ENCODE data around the gene IGF1R. TPM values are rescaled to one million over a fixed set of nuclear protein-coding genes. Genes with fewer than 3 reads are reported as not detected.

The IGF1R gene
- total and polyA plus RNA-seq, 8 donors: 8.1 to 50.3 (median 36.0) TPM

DNA sequence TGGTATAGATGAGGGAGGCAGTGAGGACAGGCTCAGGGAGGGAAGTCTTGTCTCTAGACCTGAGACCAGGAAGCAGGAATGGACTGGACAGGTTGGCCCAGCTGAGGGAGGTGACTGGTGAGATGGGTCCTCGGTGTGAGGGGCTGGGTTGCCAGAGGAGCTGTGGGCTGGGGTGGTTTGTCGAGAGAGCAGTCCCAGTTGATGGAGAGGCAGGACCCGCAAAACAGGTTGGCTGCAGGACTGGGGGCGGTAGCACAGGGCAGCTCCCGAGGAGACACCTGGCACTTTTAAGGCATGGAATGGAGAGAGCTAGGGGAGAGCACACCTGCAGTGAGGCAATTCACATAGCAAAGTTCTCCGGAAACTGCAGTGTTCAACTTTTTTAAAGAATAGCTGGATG, 14.7 kb downstream of the IGF1R start:
- H3K27ac ChIP-seq: no peak overlapping the region
- 61 to 69% methylated on average over 6 of the region's 6 CpGs for WGBS, 2 donors
- H3K4me1 ChIP-seq: peaks cover 0 to 12% (median 8%) of the 10 kb centered on the region in 3 donors
- no peak overlapping the region for H3K4me3 ChIP-seq
- DNase-seq: peak in 1 of 6 donors; percentile 54
- intact Hi-C loops (cut with DNase I): loop anchor here in 1 of 3 donors (10.0 kb wide), 1 partner anchor 112 kb away; no protein-coding TSS in a partner anchor
- no peak for ATAC-seq
- H3K27me3 ChIP-seq: no peaks in the 10 kb centered on the region
- H3K9me3 ChIP-seq: no peaks in the 10 kb centered on the region
- TF ChIP-seq, protein P1, sequence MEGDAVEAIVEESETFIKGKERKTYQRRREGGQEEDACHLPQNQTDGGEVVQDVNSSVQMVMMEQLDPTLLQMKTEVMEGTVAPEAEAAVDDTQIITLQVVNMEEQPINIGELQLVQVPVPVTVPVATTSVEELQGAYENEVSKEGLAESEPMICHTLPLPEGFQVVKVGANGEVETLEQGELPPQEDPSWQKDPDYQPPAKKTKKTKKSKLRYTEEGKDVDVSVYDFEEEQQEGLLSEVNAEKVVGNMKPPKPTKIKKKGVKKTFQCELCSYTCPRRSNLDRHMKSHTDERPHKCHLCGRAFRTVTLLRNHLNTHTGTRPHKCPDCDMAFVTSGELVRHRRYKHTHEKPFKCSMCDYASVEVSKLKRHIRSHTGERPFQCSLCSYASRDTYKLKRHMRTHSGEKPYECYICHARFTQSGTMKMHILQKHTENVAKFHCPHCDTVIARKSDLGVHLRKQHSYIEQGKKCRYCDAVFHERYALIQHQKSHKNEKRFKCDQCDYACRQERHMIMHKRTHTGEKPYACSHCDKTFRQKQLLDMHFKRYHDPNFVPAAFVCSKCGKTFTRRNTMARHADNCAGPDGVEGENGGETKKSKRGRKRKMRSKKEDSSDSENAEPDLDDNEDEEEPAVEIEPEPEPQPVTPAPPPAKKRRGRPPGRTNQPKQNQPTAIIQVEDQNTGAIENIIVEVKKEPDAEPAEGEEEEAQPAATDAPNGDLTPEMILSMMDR (IDR thresholded peaks at IDR 0.05): no peak
- no peak for FAIRE-seq
- no peaks in the 10 kb centered on the region for H3K36me3 ChIP-seq

DNA sequence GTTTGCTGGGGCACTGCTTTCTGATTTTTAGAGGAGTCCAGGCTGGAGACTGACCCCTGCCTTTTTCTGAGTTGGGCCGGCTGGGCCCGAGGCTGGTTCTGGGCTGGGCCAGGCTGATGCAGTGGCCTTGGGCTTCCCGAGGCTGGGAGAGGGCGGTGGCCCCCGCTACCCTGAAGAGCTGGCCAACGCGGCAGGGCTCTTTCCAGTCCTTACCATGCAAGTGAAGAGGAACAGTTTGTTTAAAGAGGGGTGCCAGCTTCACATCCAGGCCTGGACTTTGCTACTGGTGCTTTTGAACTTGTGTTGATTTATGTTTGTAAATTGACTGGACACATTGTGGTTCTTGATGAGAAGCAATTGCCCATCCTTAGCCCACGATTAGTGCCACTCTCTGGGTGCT, 15.3 kb downstream of the IGF1R start:
- Histone ChIP-seq H3K27me3 (no peaks in the 10 kb centered on the region), H3K4me3 (no peak overlapping the region), H3K27ac (no peak overlapping the region), H3K36me3 (no peaks in the 10 kb centered on the region), H3K9me3 (no peaks in the 10 kb centered on the region), H3K4me1 (peaks cover under 1 to 15% (median 10%) of the 10 kb centered on the region in 3 donors)
- ATAC-seq: peak in 1 of 4 donors; percentile 29
- TF ChIP-seq, protein P1 (IDR thresholded peaks at IDR 0.05): no peak
- WGBS, 2 donors: 45 to 47% methylated on average over 8 of the region's 8 CpGs
- no peak for FAIRE-seq
- intact Hi-C loops (cut with DNase I): loop anchor here in 1 of 3 donors (10.0 kb wide), 1 partner anchor 111 kb away; no protein-coding TSS in a partner anchor
- no peak for DNase-seq

DNA sequence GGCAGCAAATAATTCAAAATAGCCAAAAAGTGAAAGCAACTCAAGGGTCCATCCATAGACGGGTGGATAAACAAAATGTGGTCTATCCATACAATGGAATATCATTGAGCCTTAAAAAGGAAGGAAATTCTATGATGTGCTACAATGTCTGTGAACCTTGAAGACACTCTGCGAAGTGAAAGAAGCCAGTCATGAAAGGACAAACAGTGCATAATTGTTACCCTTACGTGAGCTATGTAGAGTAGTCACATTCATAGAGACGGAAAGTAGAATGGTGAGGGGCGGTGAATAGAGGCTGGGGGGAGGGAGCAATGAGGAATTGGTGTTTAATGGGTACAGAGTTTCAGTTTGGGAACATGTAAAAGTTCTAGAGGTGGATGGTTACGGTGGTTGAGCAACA, 18.1 kb downstream of the IGF1R start:
- Histone ChIP-seq H3K27me3 (no peaks in the 10 kb centered on the region), H3K36me3 (no peaks in the 10 kb centered on the region), H3K4me3 (no peak overlapping the region), H3K4me1 (peaks cover 18 to 20% (median 18%) of the 10 kb centered on the region in 3 donors), H3K9me3 (no peaks in the 10 kb centered on the region), H3K27ac (no peak overlapping the region)
- no peak for DNase-seq
- WGBS, 2 donors: 96 to 97% methylated on average over 6 of the region's 6 CpGs
- ATAC-seq: no peak
- intact Hi-C loops (cut with DNase I): loop anchor here in 1 of 3 donors (10.0 kb wide), 1 partner anchor 108 kb away; no protein-coding TSS in a partner anchor
- FAIRE-seq: no peak
- TF ChIP-seq, protein P1 (IDR thresholded peaks at IDR 0.05): no peak

DNA sequence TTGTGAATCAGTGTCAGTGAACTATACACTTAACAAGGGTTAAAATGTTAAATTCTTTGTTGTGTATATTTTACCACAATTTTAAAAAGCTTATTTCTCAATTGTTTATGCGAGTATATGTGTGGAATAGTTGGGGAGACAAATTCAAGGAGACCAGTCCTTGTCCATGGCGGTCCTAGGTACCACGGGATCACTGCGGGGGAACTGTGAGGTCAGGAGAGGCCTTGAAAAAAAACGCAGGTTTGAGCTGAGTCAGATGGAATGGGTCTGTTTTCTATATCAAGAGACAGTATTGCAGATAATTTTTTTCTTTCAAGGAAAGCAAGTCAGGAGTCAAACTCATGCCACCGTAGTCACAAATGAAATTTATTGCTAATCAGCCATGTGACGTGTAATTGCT, 18.5 kb downstream of the IGF1R start:
- no peaks in the 10 kb centered on the region for H3K27me3 ChIP-seq
- no peaks in the 10 kb centered on the region for H3K36me3 ChIP-seq
- TF ChIP-seq, protein P1 (IDR thresholded peaks at IDR 0.05): no peak
- DNase-seq: no peak
- WGBS, 2 donors: 79 to 83% methylated on average over 7 of the region's 7 CpGs
- no peak for ATAC-seq
- H3K9me3 ChIP-seq: no peaks in the 10 kb centered on the region
- no peak for FAIRE-seq
- no peak overlapping the region for H3K4me3 ChIP-seq
- H3K4me1 ChIP-seq: peaks cover 22 to 24% (median 22%) of the 10 kb centered on the region in 3 donors
- no peak overlapping the region for H3K27ac ChIP-seq
- intact Hi-C loops (cut with DNase I): loop anchor here in 1 of 3 donors (10.0 kb wide), 1 partner anchor 108 kb away; no protein-coding TSS in a partner anchor

DNA sequence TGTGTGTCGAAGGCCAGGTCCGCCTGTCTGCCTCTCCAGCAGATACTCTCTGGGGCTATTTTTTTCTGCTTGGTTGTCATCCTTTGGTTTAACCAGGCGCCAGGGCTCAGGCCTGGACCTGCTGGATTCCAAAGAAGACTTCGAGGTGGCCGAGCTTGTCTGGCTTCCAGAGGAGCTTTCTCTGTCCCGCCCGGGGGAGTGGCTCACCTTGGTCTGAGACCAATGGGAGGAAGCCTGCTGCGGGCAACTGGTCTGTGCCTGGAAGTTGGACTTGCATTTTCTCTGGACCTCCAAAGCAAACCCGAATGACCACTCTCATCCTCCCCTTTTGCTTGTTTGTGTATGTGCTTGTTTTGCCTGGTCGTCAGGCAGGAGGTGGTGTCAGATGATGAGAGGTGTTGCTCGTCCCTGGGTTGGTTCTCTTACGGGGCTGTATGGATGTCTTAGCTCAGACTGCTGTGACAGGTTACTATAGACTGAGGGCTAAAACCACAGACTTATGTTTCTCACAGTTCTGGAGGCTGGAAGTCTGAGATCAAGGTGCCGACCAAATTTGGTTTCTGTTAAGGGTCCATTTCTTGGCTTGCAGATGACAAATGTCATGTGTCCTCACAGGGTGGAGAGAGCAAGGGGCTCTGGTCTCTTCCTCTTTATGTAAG, 19.3 kb downstream of the IGF1R start:
- 88 to 91% methylated on average over 13 of the region's 13 CpGs for WGBS, 2 donors
- intact Hi-C loops (cut with DNase I): loop anchor here in 1 of 3 donors (10.0 kb wide), 1 partner anchor 107 kb away; no protein-coding TSS in a partner anchor
- TF ChIP-seq, protein P1 (IDR thresholded peaks at IDR 0.05): no peak
- no peaks in the 10 kb centered on the region for H3K36me3 ChIP-seq
- peaks cover 22 to 26% (median 25%) of the 10 kb centered on the region in 3 donors for H3K4me1 ChIP-seq
- DNase-seq (no peak), ATAC-seq (no peak), FAIRE-seq (no peak)
- no peak overlapping the region for H3K4me3 ChIP-seq
- no peak overlapping the region for H3K27ac ChIP-seq
- H3K9me3 ChIP-seq: no peaks in the 10 kb centered on the region
- H3K27me3 ChIP-seq: no peaks in the 10 kb centered on the region

Data from pancreas (tissue), 10 donors.